ENCODE data around the gene IGIP. TPM values are rescaled to one million over a fixed set of nuclear protein-coding genes. Genes with fewer than 3 reads are reported as not detected.
A peak's percentile ranks its signal among the peaks of the same experiment; 100 is the strongest.

Gene IGIP
- polyA plus RNA-seq, 3 donors = 0.08 to 0.75 TPM; not detected in 1

- Histone ChIP-seq H3K27ac (ENCODE audit: low read depth in 1 of 2, low read length in 2 of 2) (no peak overlapping the region), H3K27me3 (ENCODE audit: control insufficient read depth in 2 of 2, insufficient read depth in 2 of 2, low read length in 2 of 2) (peaks cover 12 to 33% of the 10 kb centered on the region in 2 donors), H3K9ac (ENCODE audit: insufficient read depth, low read length, poor library complexity, severe bottlenecking) (no peak overlapping the region), H3K4me3 (replicated peaks in 1 of 3; ENCODE audit: low read depth in 2 of 3, low read length in 3 of 3) (no peak overlapping the region), H3K36me3 (replicated peaks in 1 of 2; ENCODE audit: control insufficient read depth in 1 of 2, insufficient read depth in 2 of 2, low read length in 2 of 2) (no peaks in the 10 kb centered on the region), H3K9me3 (replicated peaks in 1 of 2; ENCODE audit: control insufficient read depth in 1 of 2, insufficient read depth in 1 of 2, low read length in 2 of 2) (no peaks in the 10 kb centered on the region), H3K4me1 (ENCODE audit: control insufficient read depth in 1 of 2, insufficient read depth in 2 of 2, low read length in 2 of 2) (peaks cover 1 to 4% of the 10 kb centered on the region in 2 donors), H2AFZ (ENCODE audit: insufficient read depth, low read depth, low read length, poor library complexity, severe bottlenecking) (no peak overlapping the region), H4K20me1 (ENCODE audit: insufficient read depth, low read length) (no peaks in the 10 kb centered on the region), H3K4me2 (replicated peaks; ENCODE audit: extremely low read depth, low read length, poor library complexity, severe bottlenecking) (no peak overlapping the region), H3K79me2 (ENCODE audit: insufficient read depth, low read length) (no peaks in the 10 kb centered on the region)
- H3K4me3 Mint-ChIP-seq = no peak overlapping the region
- no peak overlapping the region for H3K27ac Mint-ChIP-seq
- no peak for TF ChIP-seq CTCF (IDR thresholded peaks at IDR 0.05)
- no peaks in the 10 kb centered on the region for H3K36me3 Mint-ChIP-seq
- intact Hi-C loops (cut with micrococcal nuclease) = no loop called here
- peaks cover 0 to 5% (median 2%) of the 10 kb centered on the region in 7 donors for H3K9me3 Mint-ChIP-seq
- peaks cover 26 to 44% (median 29%) of the 10 kb centered on the region in 3 donors for H3K27me3 Mint-ChIP-seq (ENCODE audit: low read depth in 3 of 3)
- no CpG with 5 or more reads among the region's 1 CpG for WGBS (ENCODE audit: insufficient coverage)
- DNase-seq = no peak
- peaks cover 4% of the 10 kb centered on the region for H3K4me1 Mint-ChIP-seq
These were observed 24.6 kb upstream of the IGIP start for GRCh38 chr5:140101179-140101578.

- intact Hi-C loops (cut with micrococcal nuclease) = no loop called here
- no peak for DNase-seq
- peaks cover 1% of the 10 kb centered on the region for H4K20me1 ChIP-seq (ENCODE audit: insufficient read depth, low read length)
- H3K27ac ChIP-seq (ENCODE audit: low read depth in 1 of 2, low read length in 2 of 2) = no peak overlapping the region
- H3K4me1 ChIP-seq (ENCODE audit: control insufficient read depth in 1 of 2, insufficient read depth in 2 of 2, low read length in 2 of 2) = peaks cover 14 to 19% of the 10 kb centered on the region in 2 donors
- Mint-ChIP-seq H3K4me3 (peak overlapping the region in 1 of 2 donors; percentile 12), H3K4me1 (peaks cover 17% of the 10 kb centered on the region), H3K36me3 (no peaks in the 10 kb centered on the region), H3K9me3 (peaks cover 0 to 5% (median 2%) of the 10 kb centered on the region in 7 donors), H3K27me3 (ENCODE audit: low read depth in 3 of 3) (peaks cover 27 to 48% (median 32%) of the 10 kb centered on the region in 3 donors), H3K27ac (no peak overlapping the region)
- H3K27me3 ChIP-seq (ENCODE audit: control insufficient read depth in 2 of 2, insufficient read depth in 2 of 2, low read length in 2 of 2) = peaks cover 12 to 34% of the 10 kb centered on the region in 2 donors
- no peak overlapping the region for H3K4me2 ChIP-seq (replicated peaks; ENCODE audit: extremely low read depth, low read length, poor library complexity, severe bottlenecking)
- H3K36me3 ChIP-seq (replicated peaks in 1 of 2; ENCODE audit: control insufficient read depth in 1 of 2, insufficient read depth in 2 of 2, low read length in 2 of 2) = no peaks in the 10 kb centered on the region
- WGBS (ENCODE audit: insufficient coverage) = no CpG with 5 or more reads among the region's 1 CpG
- TF ChIP-seq CTCF (IDR thresholded peaks at IDR 0.05) = no peak
- H3K9ac ChIP-seq (ENCODE audit: insufficient read depth, low read length, poor library complexity, severe bottlenecking) = no peak overlapping the region
- H3K9me3 ChIP-seq (replicated peaks in 1 of 2; ENCODE audit: control insufficient read depth in 1 of 2, insufficient read depth in 1 of 2, low read length in 2 of 2) = no peaks in the 10 kb centered on the region
- H3K4me3 ChIP-seq (replicated peaks in 1 of 3; ENCODE audit: low read depth in 2 of 3, low read length in 3 of 3) = no peak overlapping the region
- H2AFZ ChIP-seq (ENCODE audit: insufficient read depth, low read depth, low read length, poor library complexity, severe bottlenecking) = no peak overlapping the region
- H3K79me2 ChIP-seq (ENCODE audit: insufficient read depth, low read length) = peaks cover 1% of the 10 kb centered on the region
These were observed 22.6 kb upstream of the IGIP start for GRCh38 chr5:140103154-140103553.
